Renal cortex interstitium (tissue), 11 donors: ENCODE measurements around the gene TESK2. TPM values are rescaled to one million over a fixed set of nuclear protein-coding genes. Genes with fewer than 3 reads are reported as not detected.

Source experiments
- DNase-seq, 11 donors: peaks; one replicate each; pipeline ENCODE4 v3.0.0-alpha.2; 2013; ENCODE audit warnings: low read depth in 9 of 11, low spot score in 4 of 11; ENCODE audit errors: extremely low read depth in 1 of 11
- polyA plus RNA-seq, 3 donors: library from polyadenylated mRNA; unstranded; fragments of 120-200 nt; gene quantifications; one replicate each; pipeline ENCODE4 v1.2.1, GENCODE V29; 2013; ENCODE audit not compliant: insufficient read length in 3 of 3

TESK2 gene
- polyA plus RNA-seq, 3 donors: 6.4 to 8.1 (median 7.3) TPM

DNA sequence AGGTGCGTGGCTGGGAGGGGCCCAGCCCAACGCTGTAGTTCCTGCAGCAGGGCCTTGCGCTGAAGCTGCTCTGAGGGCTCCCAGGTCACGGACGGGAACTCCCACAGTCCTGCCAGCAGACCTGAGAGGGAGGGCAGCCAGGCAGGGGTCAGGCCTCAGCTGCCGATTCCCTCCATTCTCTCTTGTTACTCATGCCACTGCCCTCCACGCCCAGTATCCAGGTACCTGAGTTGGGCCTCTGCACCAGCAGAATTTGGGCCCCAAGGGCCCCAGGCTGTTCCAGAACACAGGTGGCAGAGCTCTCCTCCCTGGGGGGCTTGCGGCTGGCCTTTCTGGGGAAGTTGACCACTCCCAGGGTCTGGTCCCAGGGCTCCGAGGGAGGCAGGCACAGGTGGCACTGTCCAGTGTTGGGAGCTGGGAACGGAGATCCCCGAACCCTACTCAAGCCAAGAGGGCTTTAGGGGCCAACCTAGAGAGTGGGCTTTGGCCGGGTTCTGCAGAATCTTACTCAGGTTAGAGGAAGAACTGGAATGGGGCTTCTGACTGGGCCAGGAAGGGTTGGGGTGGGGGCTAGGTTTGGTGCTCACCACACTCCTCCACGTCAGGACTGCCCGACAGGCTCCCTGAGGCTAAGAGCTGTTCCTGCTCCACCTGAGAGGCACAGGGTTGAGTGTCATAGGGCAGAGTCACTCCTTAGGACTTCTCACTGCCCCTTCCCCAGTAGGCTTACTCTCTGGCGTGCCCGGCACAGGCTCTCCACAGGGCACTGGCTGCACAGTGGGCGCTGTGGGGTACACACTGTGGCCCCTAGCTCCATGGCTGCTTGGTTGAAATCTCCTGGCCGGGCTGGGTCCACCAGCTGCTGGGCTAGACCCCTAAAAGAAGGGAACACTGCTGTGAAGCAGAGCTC lies 159.3 kb downstream of the TESK2 start:
- no peak for DNase-seq

GRCh38 chr1:45329445-45329844 lies 161.5 kb downstream of the TESK2 start:
- no peak for DNase-seq

DNA sequence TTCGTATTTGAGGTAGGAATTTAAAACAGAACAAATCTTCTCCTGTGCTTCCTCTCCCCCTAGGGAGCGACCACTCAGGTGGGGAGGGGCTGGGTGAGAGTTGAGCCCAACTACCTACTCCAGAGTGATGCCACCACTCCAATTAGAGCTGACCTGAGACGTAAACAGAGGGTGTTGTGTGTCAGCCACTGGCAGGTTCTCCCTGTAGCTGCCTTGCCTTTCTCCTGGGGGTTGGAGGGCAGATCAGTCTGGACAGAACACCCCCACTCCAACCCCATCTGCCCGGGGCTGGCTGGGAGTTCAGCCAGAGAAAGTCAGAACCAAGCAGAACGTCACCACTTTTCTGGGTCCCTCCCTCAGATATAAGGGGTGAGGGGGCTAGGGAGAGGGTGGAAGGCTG lies 162.3 kb downstream of the TESK2 start:
- no peak for DNase-seq

DNA sequence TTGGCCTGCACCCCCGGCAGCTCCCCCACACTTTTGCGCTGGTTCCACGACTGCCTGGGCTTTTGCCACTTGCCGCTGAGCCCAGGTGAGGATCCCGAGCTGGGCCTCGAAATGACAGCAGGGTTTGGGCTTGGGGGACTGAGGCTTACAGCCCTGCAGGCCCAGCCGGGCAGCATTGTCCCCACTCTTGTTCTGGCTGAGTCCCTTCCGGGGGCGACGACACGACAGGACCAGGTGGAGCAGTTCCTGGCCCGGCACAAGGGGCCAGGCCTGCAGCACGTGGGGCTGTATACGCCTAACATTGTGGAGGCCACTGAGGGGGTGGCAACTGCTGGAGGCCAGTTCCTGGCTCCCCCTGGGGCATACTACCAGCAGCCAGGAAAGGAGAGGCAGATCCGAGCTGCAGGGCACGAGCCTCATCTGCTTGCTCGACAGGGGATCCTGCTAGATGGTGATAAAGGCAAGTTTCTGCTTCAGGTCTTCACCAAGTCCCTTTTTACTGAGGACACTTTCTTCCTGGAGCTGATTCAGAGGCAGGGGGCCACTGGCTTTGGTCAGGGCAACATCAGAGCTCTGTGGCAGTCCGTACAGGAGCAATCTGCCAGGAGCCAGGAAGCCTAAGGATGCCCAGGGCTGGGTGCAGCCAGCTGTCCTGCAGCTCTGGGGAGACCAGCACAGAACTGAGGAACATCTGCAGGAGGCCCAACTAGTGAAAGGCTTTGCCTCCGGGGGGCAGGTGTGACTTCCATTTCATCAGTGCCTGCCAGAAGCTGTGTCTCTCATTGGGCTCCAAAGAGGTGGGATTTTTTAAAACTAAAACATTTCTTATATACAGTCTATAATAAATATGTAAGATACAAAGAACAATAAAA lies 163.1 kb downstream of the TESK2 start:
- DNase-seq: no peak

DNA sequence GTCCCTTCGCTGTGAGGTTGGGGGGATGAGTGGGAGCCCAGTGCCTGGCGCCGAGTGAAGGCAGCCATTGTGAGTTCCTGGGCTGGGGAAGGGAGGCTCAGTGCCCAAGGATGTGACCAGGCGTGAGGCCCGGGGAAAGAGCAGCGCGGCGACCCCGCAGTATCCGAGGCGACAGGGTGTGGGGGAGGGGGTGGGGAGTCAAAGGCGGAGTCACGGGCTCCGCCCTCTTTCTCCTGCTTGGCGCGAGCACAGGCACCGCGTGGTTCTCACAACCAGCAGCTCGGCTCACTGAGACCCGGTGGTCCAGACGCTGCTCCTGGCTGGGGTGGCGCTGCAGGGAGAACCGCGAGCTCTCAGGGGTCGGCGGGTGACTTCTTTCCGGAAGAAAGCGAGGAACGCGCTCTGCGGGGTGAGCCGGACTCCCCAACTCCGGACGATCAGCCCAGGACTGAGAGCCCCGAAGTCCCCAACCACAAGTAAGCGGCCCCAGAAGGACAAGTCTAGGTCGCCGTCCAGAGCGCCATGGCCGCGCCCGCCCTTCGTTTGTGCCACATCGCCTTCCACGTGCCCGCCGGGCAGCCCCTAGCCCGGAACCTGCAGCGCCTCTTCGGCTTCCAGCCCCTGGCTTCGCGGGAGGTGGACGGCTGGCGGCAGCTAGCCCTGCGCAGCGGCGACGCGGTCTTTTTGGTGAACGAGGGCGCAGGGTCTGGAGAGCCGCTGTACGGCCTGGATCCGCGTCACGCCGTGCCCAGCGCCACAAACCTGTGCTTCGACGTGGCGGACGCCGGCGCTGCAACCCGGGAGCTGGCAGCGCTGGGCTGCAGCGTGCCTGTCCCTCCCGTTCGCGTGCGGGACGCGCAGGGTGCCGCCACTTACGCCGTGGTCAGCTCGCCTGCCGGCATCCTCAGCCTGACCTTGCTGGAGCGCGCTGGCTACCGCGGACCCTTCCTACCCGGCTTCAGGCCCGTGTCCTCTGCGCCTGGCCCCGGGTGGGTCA lies 164.0 kb downstream of the TESK2 start, which contains the start of gene HPDL:
HPDL (plus strand) TSS at position 269 of the 997 bp plus-strand sequence; CDS start at position 523, 254 bp downstream.
- DNase-seq: peak; percentile 66 to 84 (median 75)

DNA sequence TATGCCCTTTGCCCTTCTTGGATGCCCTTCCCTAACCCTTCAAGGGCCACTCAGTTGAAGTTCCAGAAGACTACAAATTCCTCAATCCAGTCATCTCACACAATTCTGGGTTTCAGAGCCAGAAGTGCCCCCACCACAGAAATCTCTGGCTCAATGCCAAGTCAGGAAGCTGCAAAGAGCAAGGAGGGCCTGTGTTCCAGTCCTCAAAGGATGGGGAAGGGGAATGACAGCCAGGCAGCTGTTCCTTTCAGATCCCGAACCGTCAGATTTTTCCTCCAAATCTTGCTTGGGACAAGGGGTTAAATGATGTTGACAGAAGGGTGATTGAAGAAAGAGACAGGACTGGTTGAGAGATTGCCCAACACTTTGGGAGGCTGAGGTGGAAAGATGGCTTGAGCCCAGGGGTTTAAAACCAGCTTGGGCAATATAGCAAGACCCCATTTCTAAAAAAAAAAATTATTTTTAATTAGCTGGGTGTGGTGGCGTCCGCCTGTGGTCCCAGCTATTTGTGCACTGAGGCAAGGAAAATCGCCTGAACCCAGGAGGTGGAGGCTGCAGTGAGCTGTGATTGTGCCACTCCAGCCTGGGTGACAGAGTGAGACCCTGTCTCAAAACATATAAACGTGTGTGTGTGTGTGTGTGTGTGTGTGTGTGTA lies 165.0 kb downstream of the TESK2 start:
- no peak for DNase-seq

- no peak for DNase-seq
These were observed 168.4 kb downstream of the TESK2 start for GRCh38 chr1:45322486-45323040.

DNA sequence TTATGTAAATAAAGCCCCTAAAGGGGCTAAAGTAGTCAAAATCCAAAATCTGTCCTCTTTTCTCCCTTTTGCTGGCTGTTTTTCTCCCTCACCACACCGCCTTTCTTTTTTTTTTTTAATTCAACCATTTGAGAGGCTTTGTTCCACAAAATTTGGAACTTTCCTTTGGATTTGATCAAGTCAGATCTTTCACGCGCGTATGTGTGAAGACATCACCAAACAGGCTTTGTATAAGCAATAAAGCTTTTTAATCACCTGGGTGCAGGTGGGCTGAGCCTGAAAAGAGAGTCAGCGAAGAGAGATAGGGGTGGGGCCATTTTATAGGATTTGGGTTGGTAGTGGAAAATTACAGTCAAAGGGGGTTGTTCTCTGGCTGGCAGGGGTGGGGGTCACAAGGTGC lies 169.5 kb downstream of the TESK2 start:
- DNase-seq: no peak

DNA sequence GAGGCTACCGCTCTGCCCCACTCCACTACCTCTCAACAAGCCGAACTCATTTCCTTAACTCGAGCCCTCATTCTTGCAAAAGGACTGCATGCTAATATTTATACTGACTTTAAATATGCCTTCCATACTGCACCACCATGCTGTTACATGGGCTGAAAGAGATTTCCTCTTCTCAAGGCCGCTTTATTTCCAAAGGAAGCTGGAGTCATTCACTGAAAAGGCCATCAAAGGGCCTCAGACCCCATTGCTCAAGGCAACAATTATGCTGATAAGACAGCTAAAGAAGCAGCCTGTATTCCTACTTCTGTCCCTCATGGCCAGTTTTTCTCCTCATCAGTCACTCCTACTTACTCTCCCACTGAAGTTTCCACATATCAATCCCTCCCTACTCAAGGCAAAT lies 171.2 kb downstream of the TESK2 start:
- no peak for DNase-seq

GRCh38 chr1:45317166-45317565 lies 173.8 kb downstream of the TESK2 start:
- DNase-seq: no peak

DNA sequence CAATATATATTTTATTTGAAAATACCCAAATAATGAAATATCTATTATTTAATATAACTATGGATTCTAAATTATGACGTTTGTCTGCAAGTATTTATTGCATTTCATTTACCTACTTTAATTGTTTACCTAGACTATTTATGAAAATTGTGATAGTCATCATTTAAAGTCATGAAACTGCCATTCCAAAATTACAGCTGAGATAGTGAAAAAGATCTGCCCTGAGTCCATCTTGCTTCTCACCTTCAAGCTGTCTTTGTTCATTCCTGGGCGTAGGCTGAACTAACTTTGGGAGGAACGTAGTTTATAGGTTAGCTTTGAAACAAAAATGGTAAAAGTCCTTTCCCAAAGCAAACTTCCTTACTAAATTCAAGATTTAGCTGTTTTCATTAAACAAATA lies 176.7 kb downstream of the TESK2 start:
- DNase-seq: no peak

DNA sequence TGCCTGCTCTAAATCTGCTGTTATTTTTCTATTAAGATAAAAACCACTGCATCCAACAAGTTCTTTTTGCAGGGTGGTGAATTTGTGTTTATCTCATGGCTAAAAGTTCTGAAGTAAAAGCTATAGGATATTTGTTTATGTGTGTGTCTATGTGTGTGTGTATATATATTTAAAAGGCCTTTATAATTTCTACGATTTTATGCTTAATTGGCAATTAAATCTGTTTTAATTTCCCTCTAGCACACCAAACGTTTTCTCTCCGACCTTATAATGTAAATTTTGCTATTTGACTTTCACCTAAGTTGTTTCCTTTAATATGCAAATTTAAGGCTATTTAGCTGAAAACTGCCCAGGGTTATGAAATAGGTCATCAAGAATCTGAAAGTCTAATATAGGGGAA lies 184.1 kb downstream of the TESK2 start:
- DNase-seq: no peak

DNA sequence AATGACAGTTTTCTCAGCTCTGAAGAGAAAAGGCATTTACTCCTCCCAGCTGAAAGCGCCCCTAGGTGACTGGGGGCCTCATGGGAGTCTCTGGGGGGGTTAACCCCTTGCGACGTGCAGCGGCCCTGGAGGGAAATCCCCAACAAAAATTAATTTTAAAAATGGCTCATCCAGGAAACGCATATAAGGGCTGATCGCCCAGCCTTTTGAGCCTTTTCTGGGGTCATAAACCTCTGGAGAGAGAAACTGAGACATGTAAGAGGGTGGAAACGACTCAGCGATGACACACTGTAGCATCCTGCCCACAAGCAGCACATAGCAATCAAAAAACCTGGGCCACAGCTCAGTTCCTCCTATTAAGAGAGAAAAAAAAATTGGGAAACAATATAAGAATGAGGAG lies 184.6 kb downstream of the TESK2 start:
- DNase-seq: no peak

DNA sequence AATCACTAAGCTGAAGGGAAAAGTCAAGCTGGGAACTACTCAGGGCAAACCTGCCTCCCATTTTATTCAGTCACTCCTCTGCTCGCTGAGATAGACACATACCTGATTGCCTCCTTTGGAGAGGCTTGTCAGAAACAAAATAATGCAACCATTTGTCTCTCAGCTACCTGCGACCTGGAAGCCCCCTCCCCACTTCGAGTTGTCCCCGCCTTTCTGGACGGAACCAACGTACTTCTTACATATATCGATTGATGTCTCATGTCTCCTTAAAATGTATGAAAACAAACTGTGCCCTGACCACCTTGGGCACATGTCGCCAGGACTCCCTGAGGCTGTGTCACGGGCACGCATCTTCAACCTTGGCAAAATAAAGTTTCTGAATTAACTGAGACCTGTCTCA lies 185.7 kb downstream of the TESK2 start:
- DNase-seq: no peak

- no peak for DNase-seq
These were observed 186.5 kb downstream of the TESK2 start for GRCh38 chr1:45304311-45305081.

DNA sequence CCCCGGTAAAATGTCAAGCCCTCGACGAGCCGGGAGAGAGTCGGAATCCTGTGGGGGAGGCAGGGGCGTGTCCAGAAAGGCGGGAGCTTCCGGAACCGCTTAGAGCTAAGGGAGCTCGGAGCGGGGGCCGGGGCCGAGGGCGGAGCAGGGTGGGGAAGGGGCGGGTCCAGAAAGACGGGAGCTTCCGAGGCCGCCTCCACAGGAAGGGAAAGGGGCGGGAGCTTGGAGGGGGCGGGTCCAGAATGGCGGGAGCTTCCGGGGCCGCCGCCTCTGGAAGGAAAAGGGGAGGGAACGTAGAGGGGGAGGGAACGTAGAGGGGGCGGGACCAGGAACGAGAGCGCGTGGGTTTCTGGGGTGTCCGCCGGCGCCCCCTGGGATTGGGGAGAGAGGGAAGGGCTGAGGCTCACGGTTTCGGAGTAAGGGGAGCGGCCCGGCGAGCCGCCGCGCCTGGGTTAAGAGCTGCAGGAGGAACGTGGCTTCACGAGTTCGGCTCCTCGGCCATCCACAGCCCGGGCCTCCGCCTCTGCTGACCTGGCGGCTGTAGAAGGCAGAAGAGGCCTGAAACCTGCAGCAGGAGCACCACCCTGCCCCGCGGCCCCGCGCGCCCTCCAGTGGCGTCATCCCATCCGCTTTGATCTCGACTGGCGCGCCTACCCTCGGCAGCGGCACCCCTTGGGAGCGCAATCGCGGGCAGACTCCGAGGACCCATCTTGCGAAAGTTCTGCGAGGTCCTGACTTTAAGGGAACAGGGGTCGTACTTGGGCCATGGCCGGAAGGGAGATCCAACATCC lies 187.2 kb downstream of the TESK2 start:
- peak; percentile 88 to 98 (median 95) for DNase-seq
